ENCODE data around the gene ZKSCAN8. TPM values are rescaled to one million over a fixed set of nuclear protein-coding genes. Genes with fewer than 3 reads are reported as not detected.
"Not testable (repeated sequence)": the region's sequence is repeated elsewhere in the genome, so short reads cannot be mapped to it uniquely, and the experiment has no call there.

ZKSCAN8 gene
- total RNA-seq, 2 donors from 2014 or later: 29.0 to 41.6 TPM

DNA sequence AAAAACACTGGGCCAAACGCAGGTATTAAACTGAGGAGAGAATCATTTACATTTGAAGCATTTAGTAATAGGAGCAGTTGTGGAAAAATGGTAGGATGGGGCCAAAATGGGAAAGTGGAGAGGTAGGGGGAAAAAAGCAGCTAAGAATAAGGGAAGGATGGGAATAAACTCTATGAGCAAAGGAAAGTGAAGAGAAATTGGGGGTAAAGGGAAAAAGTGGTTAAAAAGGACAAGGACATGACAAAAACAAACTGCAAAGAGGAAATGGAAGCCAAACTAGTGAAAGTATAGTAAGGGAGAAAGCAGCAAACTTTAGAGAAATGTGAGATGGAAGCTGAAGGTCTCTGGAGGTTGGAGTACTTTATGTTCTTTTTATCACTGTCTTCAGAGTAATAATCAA is 23.5 kb upstream of the ZKSCAN8 start:
- TF ChIP-seq, protein P1, sequence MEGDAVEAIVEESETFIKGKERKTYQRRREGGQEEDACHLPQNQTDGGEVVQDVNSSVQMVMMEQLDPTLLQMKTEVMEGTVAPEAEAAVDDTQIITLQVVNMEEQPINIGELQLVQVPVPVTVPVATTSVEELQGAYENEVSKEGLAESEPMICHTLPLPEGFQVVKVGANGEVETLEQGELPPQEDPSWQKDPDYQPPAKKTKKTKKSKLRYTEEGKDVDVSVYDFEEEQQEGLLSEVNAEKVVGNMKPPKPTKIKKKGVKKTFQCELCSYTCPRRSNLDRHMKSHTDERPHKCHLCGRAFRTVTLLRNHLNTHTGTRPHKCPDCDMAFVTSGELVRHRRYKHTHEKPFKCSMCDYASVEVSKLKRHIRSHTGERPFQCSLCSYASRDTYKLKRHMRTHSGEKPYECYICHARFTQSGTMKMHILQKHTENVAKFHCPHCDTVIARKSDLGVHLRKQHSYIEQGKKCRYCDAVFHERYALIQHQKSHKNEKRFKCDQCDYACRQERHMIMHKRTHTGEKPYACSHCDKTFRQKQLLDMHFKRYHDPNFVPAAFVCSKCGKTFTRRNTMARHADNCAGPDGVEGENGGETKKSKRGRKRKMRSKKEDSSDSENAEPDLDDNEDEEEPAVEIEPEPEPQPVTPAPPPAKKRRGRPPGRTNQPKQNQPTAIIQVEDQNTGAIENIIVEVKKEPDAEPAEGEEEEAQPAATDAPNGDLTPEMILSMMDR (conservative IDR thresholded peaks at IDR 0.05): no peak
- DNase-seq: no peak
- Mint-ChIP-seq H3K4me1 (peaks cover 6% of the 10 kb centered on the region), H3K27me3 (ENCODE audit: insufficient read depth) (peaks cover 8% of the 10 kb centered on the region), H3K36me3 (ENCODE audit: low read depth) (peaks cover 44% of the 10 kb centered on the region), H3K27ac (no peak overlapping the region), H3K9me3 (peaks cover 10% of the 10 kb centered on the region), H3K4me3 (no peak overlapping the region)
- Histone ChIP-seq H3K9me3 (ENCODE audit: control insufficient read depth, low read length) (no peaks in the 10 kb centered on the region), H3K9ac (ENCODE audit: extremely low read depth, low read length, poor library complexity, severe bottlenecking) (no peak overlapping the region), H3K27ac (ENCODE audit: low read depth, low read length) (no peak overlapping the region), H3K27me3 (ENCODE audit: control insufficient read depth, insufficient read depth, low read length, poor library complexity, severe bottlenecking) (no peaks in the 10 kb centered on the region), H3K36me3 (ENCODE audit: control insufficient read depth, insufficient read depth, low read length) (peaks cover 17% of the 10 kb centered on the region), H3K4me1 (ENCODE audit: control insufficient read depth, insufficient read depth, low read length) (no peaks in the 10 kb centered on the region), H3K4me3 (ENCODE audit: low read length) (no peak overlapping the region)
- 91% methylated on average over 1 of the region's 1 CpG; no CpG with 5 or more reads in 1 of the 2 experiments for WGBS, 2 experiments (ENCODE audit: insufficient coverage in 1 of 2, insufficient read length in 1 of 2)

DNA sequence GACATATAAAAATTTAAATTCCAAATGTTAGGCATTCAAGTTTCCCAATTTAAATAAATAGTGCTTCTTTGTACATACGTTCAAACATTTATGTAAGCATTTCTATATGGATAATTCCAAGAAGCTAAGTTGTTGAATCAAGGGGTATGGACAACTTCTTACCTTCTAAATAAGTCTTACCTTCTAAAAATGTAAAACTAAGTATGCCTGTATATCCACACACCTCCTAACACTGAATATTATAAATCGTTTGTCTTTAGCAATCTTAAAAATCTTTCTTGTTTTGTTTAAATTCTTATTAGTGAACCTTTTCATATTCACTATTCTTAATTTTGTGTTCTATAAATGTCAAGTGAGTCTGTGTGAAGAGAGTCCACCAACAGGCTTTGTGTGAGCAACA is 19.8 kb upstream of the ZKSCAN8 start:
- H3K4me3 Mint-ChIP-seq: no peak overlapping the region

DNA sequence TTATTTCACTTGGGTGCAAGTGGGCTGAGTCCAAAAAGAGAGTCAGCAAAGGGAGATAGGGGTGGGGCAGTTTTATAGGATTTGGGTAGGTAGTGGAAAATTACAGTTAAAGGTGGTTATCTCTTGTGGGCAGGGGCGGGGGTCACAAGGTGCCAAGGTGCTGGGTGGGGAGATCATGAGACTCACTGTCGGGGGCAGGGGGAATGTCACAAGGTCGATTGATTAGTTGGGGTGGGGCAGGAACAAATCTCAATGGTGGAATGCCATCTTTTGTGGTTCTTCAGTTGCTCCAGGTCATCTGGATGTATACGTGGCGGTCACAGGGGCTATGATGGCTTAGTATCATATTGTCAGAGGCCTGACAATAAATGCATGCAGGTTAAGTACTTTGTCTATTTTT is 19.4 kb upstream of the ZKSCAN8 start:
- H3K4me1 ChIP-seq (ENCODE audit: control insufficient read depth, insufficient read depth, low read length); H3K27ac ChIP-seq (ENCODE audit: low read depth, low read length); H3K27me3 ChIP-seq (ENCODE audit: control insufficient read depth, insufficient read depth, low read length, poor library complexity, severe bottlenecking); DNase-seq; H3K27me3 Mint-ChIP-seq (ENCODE audit: insufficient read depth); H3K27ac Mint-ChIP-seq; H3K9me3 ChIP-seq (ENCODE audit: control insufficient read depth, low read length); H3K9ac ChIP-seq (ENCODE audit: extremely low read depth, low read length, poor library complexity, severe bottlenecking); H3K4me3 ChIP-seq (ENCODE audit: low read length); H3K9me3 Mint-ChIP-seq; H3K4me3 Mint-ChIP-seq: not testable (repeated sequence)
- 92% methylated on average over 5 of the region's 5 CpGs; no CpG with 5 or more reads in 1 of the 2 experiments for WGBS, 2 experiments (ENCODE audit: insufficient coverage in 1 of 2, insufficient read length in 1 of 2)
- H3K4me1 Mint-ChIP-seq: peaks cover 12% of the 10 kb centered on the region
- peaks cover 28% of the 10 kb centered on the region for H3K36me3 Mint-ChIP-seq (ENCODE audit: low read depth)
- H3K36me3 ChIP-seq (ENCODE audit: control insufficient read depth, insufficient read depth, low read length): peaks cover 23% of the 10 kb centered on the region

More for the DNA sequence above, 19.8 kb upstream of the ZKSCAN8 start:
- H3K27me3 ChIP-seq (ENCODE audit: control insufficient read depth, insufficient read depth, low read length, poor library complexity, severe bottlenecking): no peaks in the 10 kb centered on the region
- Mint-ChIP-seq H3K4me1 (peaks cover 12% of the 10 kb centered on the region), H3K9me3 (no peaks in the 10 kb centered on the region), H3K27ac (no peak overlapping the region), H3K36me3 (ENCODE audit: low read depth) (peaks cover 25% of the 10 kb centered on the region), H3K27me3 (ENCODE audit: insufficient read depth) (no peaks in the 10 kb centered on the region)
- peaks cover 23% of the 10 kb centered on the region for H3K36me3 ChIP-seq (ENCODE audit: control insufficient read depth, insufficient read depth, low read length)
- H3K27ac ChIP-seq (ENCODE audit: low read depth, low read length): no peak overlapping the region
- no peak overlapping the region for H3K9ac ChIP-seq (ENCODE audit: extremely low read depth, low read length, poor library complexity, severe bottlenecking)
- TF ChIP-seq, protein P1 (conservative IDR thresholded peaks at IDR 0.05): no peak
- WGBS, 2 experiments (ENCODE audit: insufficient coverage in 1 of 2, insufficient read length in 1 of 2): 100% methylated on average over 1 of the region's 2 CpGs; no CpG with 5 or more reads in 1 of the 2 experiments
- H3K9me3 ChIP-seq (ENCODE audit: control insufficient read depth, low read length): no peaks in the 10 kb centered on the region
- DNase-seq: no peak
- H3K4me1 ChIP-seq (ENCODE audit: control insufficient read depth, insufficient read depth, low read length): no peaks in the 10 kb centered on the region
- no peak overlapping the region for H3K4me3 ChIP-seq (ENCODE audit: low read length)

Measured in endodermal cell (in vitro differentiated cells).